Right cardiac atrium (tissue), 5 donors: ENCODE results near the gene SNAP91. TPM values are rescaled to one million over a fixed set of nuclear protein-coding genes. Genes with fewer than 3 reads are reported as not detected.

Experiments
- ATAC-seq, 2 donors: fragments of 200-7000 bp; cut with Tn5 transposase; one replicate each; pipeline versions ENCODE4 v1.8.0 to v1.9.1; 2020; ENCODE audit warnings: moderate library complexity in 2 of 2, mild to moderate bottlenecking in 1 of 2
- DNase-seq, 3 donors: peaks; one replicate each; pipeline ENCODE4 v3.0.0-alpha.2; 2020
- H3K27ac ChIP-seq: one replicate; pipeline ENCODE4 v1.5.1; 2013; ENCODE audit warnings: mild to moderate bottlenecking, low read length, control low read depth, moderate library complexity
- H3K27me3 ChIP-seq: one replicate; pipeline ENCODE4 v1.6.1; 2013; ENCODE audit not compliant: control insufficient read depth, insufficient read depth
- H3K4me1 ChIP-seq: one replicate; pipeline ENCODE4 v1.6.1; 2013; ENCODE audit warnings: low read length; ENCODE audit not compliant: control insufficient read depth, insufficient read depth
- H3K4me3 ChIP-seq: one replicate; pipeline ENCODE4 v1.5.1; 2013; ENCODE audit warnings: low read length, control low read depth
- H3K9me3 ChIP-seq: one replicate; pipeline ENCODE4 v1.6.1; 2013; ENCODE audit warnings: low read length; ENCODE audit not compliant: control insufficient read depth
- WGBS: extraction: QIAGEN DNeasy Blood & Tissue Kit; methylation state at CpG from one replicate; pipeline ENCODE4 v1.1.7; 2013; 5-methylcytosine and 5-hydroxymethylcytosine counted together
- intact Hi-C, 4 donors: fragments of 100-400 bp; cut with DNase I; formaldehyde crosslinking; loops; one replicate each; pipeline versions ENCODE4 v1.11.0 to v1.14.0; 2022 to 2023
- polyA plus RNA-seq: library from polyadenylated mRNA; stranded (reverse); fragments of 200-250 nt; gene quantifications from one replicate; pipeline ENCODE4 v1.2.3, GENCODE V29; 2013
- total RNA-seq, 4 donors: library from RNA; stranded (reverse); fragmentation: NEBNext Ultra II Directional; extraction: Animal tissue kit (Norgen Biotek cat#: 25700); gene quantifications; one replicate each; pipeline ENCODE4 v1.2.1, GENCODE V29; 2021
- donor health status: healthy with polysubstance abuse.
- donor health status: DM: no; HTN: yes; CAD: no.
- donor health status: DM: no; HTN: no; CAD: no.
- donor health status: DM: no; HTN: yes; CAD: no; lungs with severe emphysema.
- donor health status: DM: yes; HTN: yes; CAD: no.

SNAP91 gene
- total and polyA plus RNA-seq, 5 donors = 0.11 to 0.89 (median 0.18) TPM; not detected in 2

DNA sequence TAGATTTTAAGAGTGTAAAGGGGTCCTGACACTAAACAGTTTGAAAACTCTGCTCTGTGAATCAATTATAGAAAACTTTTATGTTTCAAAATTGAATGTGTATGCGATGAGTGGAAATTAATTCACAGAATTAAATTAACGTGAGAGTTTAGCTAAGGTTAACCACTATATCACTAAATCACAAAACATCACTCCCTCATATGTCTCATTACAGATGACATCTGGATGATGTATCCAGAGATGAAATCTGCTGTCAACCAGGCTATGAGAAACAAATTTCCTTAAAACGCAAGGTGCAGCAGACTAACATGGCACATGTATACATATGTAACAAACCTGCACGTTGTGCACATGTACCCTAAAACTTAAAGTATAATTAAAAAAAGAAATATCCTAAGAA is 169.2 kb downstream of the SNAP91 start:
- intact Hi-C loops = no loop called here
- no peak for DNase-seq
- H3K9me3 ChIP-seq = no peaks in the 10 kb centered on the region
- H3K4me1 ChIP-seq = no peaks in the 10 kb centered on the region
- H3K4me3 ChIP-seq = no peak overlapping the region
- WGBS = 76% methylated on average over 4 of the region's 4 CpGs
- H3K27ac ChIP-seq = no peak overlapping the region
- H3K27me3 ChIP-seq = no peaks in the 10 kb centered on the region
- ATAC-seq = no peak

DNA sequence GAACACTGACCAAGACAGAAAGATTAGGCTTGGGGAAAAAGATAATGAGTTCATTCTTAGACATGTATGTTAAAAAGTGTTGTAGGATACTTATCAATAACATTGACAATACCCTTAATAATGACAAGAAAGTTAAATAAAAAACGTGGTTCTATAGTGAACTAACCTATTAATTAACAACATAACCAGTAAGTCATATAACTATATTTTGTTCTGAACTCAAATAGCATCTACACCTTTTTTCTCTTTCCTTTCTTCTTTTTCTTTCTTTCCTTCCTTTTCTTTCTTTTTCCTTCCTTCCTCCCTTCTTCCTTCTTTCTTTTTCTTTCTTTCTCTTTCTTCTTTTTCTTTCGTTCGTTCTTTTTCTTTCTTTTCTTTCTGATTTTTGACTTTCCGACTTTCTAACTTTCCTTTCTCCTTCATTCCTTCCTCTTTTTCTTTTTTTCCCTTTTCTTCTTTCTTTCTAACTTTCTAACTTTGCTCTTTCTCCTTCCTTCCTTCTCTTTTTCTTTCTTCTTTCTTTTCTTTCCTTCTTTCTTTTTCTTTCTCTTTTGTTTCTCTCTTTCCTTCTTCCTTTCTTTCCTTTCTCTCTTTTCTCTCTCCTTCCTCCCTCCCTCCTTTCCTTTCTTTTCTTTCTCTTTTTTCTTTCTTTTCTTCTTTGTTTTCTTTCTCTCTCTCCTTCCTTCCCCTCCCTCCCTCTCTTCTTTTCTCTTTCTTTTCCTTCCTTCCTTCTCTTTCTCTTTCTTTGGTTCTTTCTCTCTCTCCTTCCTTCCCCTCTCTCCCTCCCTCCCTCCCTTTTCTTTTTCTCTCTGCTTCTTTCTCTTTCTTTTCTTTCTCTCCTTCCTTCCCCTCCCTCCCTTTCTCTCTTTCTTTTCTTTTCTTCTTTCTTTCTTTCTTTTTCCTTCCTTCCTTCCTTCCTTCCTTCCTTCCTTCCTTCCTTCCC is 172.0 kb downstream of the SNAP91 start:
- no peak for DNase-seq
- Histone ChIP-seq H3K27me3 (no peaks in the 10 kb centered on the region), H3K9me3 (no peaks in the 10 kb centered on the region), H3K4me1 (no peaks in the 10 kb centered on the region), H3K27ac (no peak overlapping the region), H3K4me3 (no peak overlapping the region)
- ATAC-seq = no peak
- 77% methylated on average over 4 of the region's 4 CpGs for WGBS
- intact Hi-C loops = no loop called here

DNA sequence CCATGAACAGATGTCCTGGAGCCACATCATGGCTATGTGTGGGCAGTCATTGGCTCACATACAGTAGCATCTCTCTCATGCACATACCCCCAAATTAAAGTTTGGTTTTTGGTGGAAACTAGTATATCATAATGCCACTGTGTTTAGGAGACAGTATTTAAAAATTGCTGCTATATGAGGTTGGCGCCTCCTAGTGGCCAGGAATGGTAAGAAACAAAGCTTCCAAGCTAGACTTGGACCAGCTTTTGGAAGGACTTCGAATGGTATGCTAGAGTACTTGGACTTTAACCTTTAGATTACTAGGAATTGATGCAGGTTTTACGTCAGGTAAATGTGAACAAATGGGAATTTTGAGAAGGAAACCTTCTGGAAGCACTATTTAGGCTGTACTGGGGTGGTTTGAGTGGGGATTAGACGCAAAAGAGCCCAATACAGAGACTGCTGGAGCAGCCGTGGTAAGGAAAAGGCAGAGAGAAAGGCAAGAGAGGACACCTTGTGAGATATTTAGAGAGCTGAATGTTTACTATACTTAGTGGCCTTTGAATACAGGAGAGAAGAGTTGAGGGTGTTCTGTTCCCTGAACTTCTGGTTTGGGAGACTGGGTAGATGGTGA is 172.8 kb downstream of the SNAP91 start:
- 41% methylated on average over 5 of the region's 5 CpGs for WGBS
- intact Hi-C loops = no loop called here
- H3K9me3 ChIP-seq = no peaks in the 10 kb centered on the region
- no peaks in the 10 kb centered on the region for H3K27me3 ChIP-seq
- DNase-seq (peak in 2 of 3 donors; percentile 27 to 53), ATAC-seq (no peak)
- H3K4me1 ChIP-seq = no peaks in the 10 kb centered on the region
- no peak overlapping the region for H3K27ac ChIP-seq
- no peak overlapping the region for H3K4me3 ChIP-seq

DNA sequence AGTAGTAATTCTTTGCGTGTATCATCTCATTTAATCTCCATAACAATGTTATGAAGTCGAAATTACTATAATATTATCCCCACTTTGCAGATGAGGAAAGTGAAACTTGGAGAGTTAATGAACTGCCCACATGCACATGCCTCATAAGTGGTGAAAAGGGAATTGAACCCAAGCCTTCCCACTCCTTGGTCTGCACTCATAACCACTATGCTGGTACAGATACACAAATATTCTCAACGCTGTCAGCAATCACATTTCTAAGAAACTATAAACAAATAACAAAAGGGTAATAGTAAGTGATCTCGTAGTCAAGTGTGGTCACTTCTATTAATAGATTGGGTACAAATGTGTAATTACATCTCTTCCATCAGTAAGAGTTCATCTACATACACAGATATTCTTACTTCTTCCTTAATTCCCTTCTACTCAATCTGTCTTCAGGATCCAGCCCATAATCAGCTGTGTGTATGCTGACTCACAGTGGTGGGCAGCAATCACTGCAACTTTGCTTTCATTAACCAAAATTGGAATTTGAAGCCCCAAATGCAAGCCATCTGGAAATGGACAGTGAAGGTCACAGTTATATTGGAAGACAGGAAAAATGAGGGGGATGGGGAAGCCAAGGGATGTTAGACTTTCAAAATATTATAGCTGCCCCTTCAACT is 190.0 kb downstream of the SNAP91 start:
- no peak for DNase-seq
- no peak overlapping the region for H3K27ac ChIP-seq
- H3K9me3 ChIP-seq = no peaks in the 10 kb centered on the region
- peak in 1 of 2 donors; percentile 33 for ATAC-seq
- H3K4me1 ChIP-seq = no peaks in the 10 kb centered on the region
- no peaks in the 10 kb centered on the region for H3K27me3 ChIP-seq
- 64% methylated on average over 4 of the region's 4 CpGs for WGBS
- no peak overlapping the region for H3K4me3 ChIP-seq
- intact Hi-C loops = loop anchor here in 2 of 4 donors (5.0 to 10.0 kb wide), 2 partner anchors 297 to 454 kb away; partner anchors contain the start of genes DOP1A (in 1 of the 2) and UBE3D (in 1 of the 2)

DNA sequence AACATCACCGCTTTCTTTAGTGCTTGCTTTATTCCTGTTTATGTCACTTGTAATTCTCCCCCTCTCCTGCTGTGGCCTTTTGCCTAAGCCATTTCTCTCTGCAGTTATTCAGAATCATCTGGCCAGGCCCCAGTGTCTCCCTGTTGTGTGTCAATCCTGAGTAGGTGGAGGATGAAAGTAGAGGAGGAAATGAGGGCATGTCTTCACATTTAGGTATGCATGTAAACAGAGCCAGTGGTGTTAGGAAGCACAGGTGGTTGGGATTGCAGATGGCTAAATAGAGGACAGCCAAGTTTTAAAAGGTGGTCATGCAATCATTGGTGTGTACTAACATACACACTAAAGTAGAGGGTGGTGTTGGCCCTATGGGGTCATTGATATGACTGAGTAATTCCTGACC is 191.4 kb downstream of the SNAP91 start:
- no peaks in the 10 kb centered on the region for H3K9me3 ChIP-seq
- H3K4me1 ChIP-seq = no peaks in the 10 kb centered on the region
- H3K4me3 ChIP-seq = no peak overlapping the region
- DNase-seq (no peak), ATAC-seq (no peak)
- intact Hi-C loops = loop anchor here in 2 of 4 donors (5.0 to 10.0 kb wide), 2 partner anchors 295 to 453 kb away; partner anchors contain the start of genes DOP1A (in 1 of the 2) and UBE3D (in 1 of the 2)
- no peak overlapping the region for H3K27ac ChIP-seq
- WGBS = 69% methylated on average over 1 of the region's 1 CpG
- H3K27me3 ChIP-seq = no peaks in the 10 kb centered on the region

DNA sequence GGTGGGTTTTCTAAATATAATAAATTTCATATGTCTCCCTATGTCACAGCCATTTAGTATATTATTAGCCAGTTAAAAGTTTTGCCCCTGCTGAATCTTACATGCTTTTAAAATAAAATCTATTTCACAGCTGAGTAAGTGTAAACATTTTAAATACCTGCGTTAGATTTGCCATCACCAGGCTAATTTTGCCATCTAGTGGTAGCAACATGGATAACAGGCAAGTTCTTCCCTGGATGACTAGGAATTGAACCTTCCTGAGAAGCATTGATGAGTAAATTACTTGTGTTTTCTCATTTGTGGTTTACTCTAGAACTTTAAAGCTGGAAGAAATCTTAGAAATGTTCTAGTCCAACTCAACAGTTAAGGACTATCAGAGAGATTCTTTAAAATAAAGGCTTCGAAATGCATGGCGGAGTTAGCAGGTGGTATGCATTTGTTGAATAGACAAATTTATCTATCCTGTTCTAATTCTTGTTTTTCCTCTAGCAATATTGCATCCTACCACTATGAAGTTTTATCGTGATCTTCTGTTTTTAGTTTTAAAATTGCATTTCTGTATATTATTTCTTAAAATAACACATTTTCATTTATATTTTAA is 193.9 kb downstream of the SNAP91 start:
- H3K4me3 ChIP-seq = no peak overlapping the region
- no peaks in the 10 kb centered on the region for H3K4me1 ChIP-seq
- DNase-seq (no peak), ATAC-seq (no peak)
- 19% methylated on average over 4 of the region's 4 CpGs for WGBS
- intact Hi-C loops = loop anchor here (2.0 to 10.0 kb wide), 6 partner anchors 88 to 450 kb away; partner anchors contain the start of genes DOP1A (in 2 of the 4) and UBE3D (in 2 of the 4)
- no peaks in the 10 kb centered on the region for H3K27me3 ChIP-seq
- H3K9me3 ChIP-seq = no peaks in the 10 kb centered on the region
- H3K27ac ChIP-seq = no peak overlapping the region

DNA sequence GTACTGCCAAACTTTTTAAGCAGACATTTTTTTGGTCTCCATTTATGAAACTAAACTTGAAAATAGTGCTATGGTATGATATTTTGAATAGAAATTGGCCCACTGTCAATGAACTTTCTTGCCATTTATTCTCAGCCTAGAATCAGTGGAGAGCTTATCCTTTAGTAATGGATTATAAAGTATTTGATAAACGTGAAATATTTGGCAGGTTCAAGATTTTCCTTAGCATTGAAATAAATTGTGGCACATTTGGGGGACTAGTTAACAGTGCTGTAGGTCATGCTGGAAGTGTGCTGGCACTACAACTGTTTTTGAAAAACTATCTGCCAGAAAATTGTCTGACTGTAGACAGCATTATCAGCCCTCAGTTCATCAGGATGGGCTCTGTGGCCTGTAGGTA is 194.4 kb downstream of the SNAP91 start:
- no peak for DNase-seq
- Histone ChIP-seq H3K27ac (no peak overlapping the region), H3K27me3 (no peaks in the 10 kb centered on the region), H3K4me1 (no peaks in the 10 kb centered on the region), H3K9me3 (no peaks in the 10 kb centered on the region), H3K4me3 (no peak overlapping the region)
- intact Hi-C loops = loop anchor here in 3 of 4 donors (2.0 to 10.0 kb wide), 6 partner anchors 87 to 450 kb away; partner anchors contain the start of genes DOP1A (in 2 of the 3) and UBE3D (in 2 of the 3)
- ATAC-seq = no peak
- 44% methylated on average over 1 of the region's 1 CpG for WGBS

DNA sequence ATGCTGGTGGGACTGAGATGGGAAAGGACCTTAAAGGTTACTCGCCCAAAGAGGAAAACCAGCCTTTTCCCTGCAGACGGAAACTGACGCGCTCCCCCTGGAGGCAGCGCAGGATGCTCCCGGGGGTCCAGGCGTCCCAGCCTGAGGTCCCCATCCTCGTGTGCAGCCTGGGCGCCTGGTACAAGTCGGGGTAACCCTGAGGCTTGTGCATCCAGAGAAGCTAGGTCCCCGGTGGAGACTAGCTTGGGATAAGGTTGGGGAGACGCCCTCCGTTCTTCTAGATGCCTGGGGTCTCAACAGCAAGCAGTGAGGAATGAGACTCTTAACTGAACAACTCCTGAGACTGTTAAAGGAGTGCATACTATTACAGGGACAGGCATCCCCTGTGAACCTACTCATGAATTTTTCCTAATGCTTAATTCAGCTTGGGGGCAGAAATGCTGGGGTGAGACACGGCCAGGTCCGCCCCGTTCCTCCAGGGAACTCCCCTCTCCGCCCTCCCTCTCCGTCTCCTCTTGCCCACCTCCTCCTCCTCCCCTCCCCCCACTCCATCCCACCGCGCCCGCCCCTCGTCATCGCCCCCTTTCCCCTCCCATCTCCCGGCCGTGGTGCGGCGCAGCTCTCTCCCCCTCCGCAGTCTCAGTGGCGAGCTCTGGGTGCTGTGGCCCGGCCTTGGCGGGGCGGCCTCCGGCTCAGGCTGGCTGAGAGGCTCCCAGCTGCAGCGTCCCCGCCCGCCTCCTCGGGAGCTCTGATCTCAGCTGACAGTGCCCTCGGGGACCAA is 196.8 kb downstream of the SNAP91 start, which contains the start of gene PRSS35:
Gene PRSS35 (plus strand): TSS at position 634 of the 781 bp plus-strand sequence. CDS start 10,908 bp downstream, outside the sequence.
- Histone ChIP-seq H3K9me3 (no peaks in the 10 kb centered on the region), H3K27me3 (no peaks in the 10 kb centered on the region), H3K27ac (no peak within 1 kb of the TSS), H3K4me1 (no peaks in the 10 kb centered on the region), H3K4me3 (peak within 1 kb of the TSS; percentile 59)
- DNase-seq (peak; percentile 66 to 87 (median 85)), ATAC-seq (peak; percentile 94 to 95)
- WGBS = 3% methylated on average over 38 of the region's 38 CpGs
- intact Hi-C loops = loop anchor here (2.0 to 10.0 kb wide), 6 partner anchors 85 to 447 kb away; partner anchors contain the start of genes DOP1A (in 2 of the 4) and UBE3D (in 2 of the 4)

DNA sequence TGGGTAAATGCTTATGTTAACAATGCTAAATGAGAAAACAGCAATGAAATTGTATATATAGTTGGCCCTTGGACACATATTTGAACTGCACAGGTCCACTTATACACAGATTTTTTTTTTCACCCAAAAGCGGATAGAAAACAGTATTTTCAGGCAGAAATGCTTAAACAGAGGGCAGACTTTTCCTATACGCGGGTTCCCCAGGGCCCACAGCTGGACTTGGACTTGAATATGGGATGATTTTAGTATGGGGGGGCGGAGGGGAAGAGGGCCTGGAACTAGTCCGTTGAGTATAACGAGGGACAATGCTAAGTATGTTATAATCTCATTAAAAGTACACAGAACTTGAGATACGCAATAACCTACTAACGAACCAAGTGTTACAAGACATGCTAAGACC is 197.6 kb downstream of the SNAP91 start:
- no peak overlapping the region for H3K4me3 ChIP-seq
- H3K27me3 ChIP-seq = no peaks in the 10 kb centered on the region
- no peak for ATAC-seq
- WGBS = 78% methylated on average over 8 of the region's 8 CpGs
- H3K9me3 ChIP-seq = no peaks in the 10 kb centered on the region
- no peaks in the 10 kb centered on the region for H3K4me1 ChIP-seq
- no peak for DNase-seq
- no peak overlapping the region for H3K27ac ChIP-seq
- intact Hi-C loops = loop anchor here (2.0 to 10.0 kb wide), 6 partner anchors 84 to 446 kb away; partner anchors contain the start of genes DOP1A (in 2 of the 4) and UBE3D (in 2 of the 4)
